ENCODE data around the gene ACTRT2. TPM values are rescaled to one million over a fixed set of nuclear protein-coding genes. Genes with fewer than 3 reads are reported as not detected.

ACTRT2 gene
- total and polyA plus RNA-seq, 7 experiments from 2014 or later, result not detected

DNA sequence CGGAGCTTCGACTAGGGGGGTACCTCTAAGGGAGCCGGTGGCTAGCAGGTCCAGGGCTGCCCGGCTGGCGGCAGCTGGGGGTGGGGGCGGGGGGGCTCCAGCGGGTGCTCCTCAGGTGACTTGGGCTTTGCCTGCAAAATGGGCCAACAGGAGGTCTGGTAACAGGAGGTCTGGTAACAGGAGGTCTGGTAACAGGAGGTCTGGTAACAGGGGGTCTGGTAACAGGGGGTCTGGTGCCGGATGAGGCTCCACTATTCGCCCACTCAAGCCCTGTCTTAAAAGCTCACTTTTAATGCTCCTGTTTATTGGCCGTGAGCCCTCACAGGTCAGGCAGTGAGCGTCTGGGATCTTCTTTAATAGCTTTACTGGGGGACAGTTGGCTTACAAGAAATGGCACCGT, 40.4 kb upstream of the ACTRT2 start:
- Mint-ChIP-seq H3K9me3 (peaks cover 0 to under 1% (median 0%) of the 10 kb centered on the region in 11 donors), H3K4me3 (no peak overlapping the region), H3K4me1 (no peaks in the 10 kb centered on the region), H3K36me3 (no peaks in the 10 kb centered on the region), H3K27ac (no peak overlapping the region), H3K27me3 (no peaks in the 10 kb centered on the region)
- Histone ChIP-seq H3K27ac (ENCODE audit: low read depth, low read length) (no peak overlapping the region), H3K27me3 (ENCODE audit: control insufficient read depth in 2 of 2, insufficient read depth in 2 of 2, low read length in 2 of 2) (no peaks in the 10 kb centered on the region), H3K36me3 (ENCODE audit: control insufficient read depth in 2 of 3, insufficient read depth in 3 of 3, low read length in 3 of 3) (no peaks in the 10 kb centered on the region), H3K4me1 (ENCODE audit: control insufficient read depth in 2 of 2, insufficient read depth in 2 of 2, low read length in 2 of 2) (no peaks in the 10 kb centered on the region), H3K4me3 (ENCODE audit: low read length) (no peak overlapping the region), H3K9me3 (ENCODE audit: control insufficient read depth in 2 of 3, low read length in 3 of 3) (no peaks in the 10 kb centered on the region)
- ChIA-PET POLR2A (no interaction called here), CTCF (no interaction called here)
- DNase-seq (no peak), ATAC-seq (no peak)
- intact Hi-C loops (cut with micrococcal nuclease), result no loop called here

GRCh38 chr1:2981388-2981787, 39.9 kb upstream of the ACTRT2 start:
- no peak for DNase-seq
- Mint-ChIP-seq H3K27ac (no peak overlapping the region), H3K36me3 (no peaks in the 10 kb centered on the region), H3K4me1 (peaks cover 0 to 5% (median 0%) of the 10 kb centered on the region in 7 donors), H3K9me3 (peaks cover 0 to 6% (median 0%) of the 10 kb centered on the region in 11 donors), H3K4me3 (no peak overlapping the region), H3K27me3 (no peaks in the 10 kb centered on the region)
- Histone ChIP-seq H3K9me3 (ENCODE audit: control insufficient read depth in 2 of 3, low read length in 3 of 3) (no peaks in the 10 kb centered on the region), H3K27ac (ENCODE audit: low read depth, low read length) (no peak overlapping the region), H3K4me1 (ENCODE audit: control insufficient read depth in 2 of 2, insufficient read depth in 2 of 2, low read length in 2 of 2) (no peaks in the 10 kb centered on the region), H3K4me3 (ENCODE audit: low read length) (no peak overlapping the region), H3K27me3 (ENCODE audit: control insufficient read depth in 2 of 2, insufficient read depth in 2 of 2, low read length in 2 of 2) (no peaks in the 10 kb centered on the region), H3K36me3 (ENCODE audit: control insufficient read depth in 2 of 3, insufficient read depth in 3 of 3, low read length in 3 of 3) (no peaks in the 10 kb centered on the region)
- ATAC-seq, result no peak
- CTCF ChIA-PET, result no interaction called here
- intact Hi-C loops (cut with micrococcal nuclease), result no loop called here
- POLR2A ChIA-PET, result interaction anchor here (0.6 kb wide), 1 partner anchor 1785 kb away, joined by 3 read pairs; no protein-coding TSS in a partner anchor

DNA sequence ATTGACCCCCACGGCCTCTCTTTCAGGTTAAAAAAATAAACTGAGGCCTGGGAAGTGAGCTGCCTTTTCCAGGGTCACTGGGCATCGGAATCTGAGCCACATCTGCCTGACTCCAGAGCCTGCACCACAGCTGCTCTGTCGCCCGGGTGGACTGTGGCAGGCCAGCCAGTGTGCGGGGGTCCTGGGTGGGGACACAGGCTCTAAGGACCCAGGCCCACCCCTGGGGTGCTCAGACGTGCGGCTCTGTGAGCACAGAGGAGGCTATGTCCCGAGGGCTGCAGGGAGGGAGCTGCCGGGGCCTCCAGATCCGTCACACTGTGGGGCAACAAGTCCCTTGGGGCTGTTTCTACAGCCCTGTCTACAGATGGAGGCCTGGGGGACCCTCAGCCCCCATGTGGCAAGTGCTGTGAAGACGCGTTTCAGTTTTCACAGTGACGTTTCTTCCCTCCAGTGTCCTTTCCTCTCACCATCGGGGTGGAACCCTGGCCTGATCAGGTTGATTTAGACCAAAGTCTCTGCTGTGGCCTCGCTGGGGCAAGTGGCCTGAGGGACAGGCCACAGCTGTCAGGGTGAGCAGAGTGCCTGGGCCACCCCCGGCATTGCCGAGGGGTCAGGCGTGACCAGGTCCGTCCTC, 39.2 kb upstream of the ACTRT2 start:
- ATAC-seq, result no peak
- intact Hi-C loops (cut with micrococcal nuclease), result no loop called here

DNA sequence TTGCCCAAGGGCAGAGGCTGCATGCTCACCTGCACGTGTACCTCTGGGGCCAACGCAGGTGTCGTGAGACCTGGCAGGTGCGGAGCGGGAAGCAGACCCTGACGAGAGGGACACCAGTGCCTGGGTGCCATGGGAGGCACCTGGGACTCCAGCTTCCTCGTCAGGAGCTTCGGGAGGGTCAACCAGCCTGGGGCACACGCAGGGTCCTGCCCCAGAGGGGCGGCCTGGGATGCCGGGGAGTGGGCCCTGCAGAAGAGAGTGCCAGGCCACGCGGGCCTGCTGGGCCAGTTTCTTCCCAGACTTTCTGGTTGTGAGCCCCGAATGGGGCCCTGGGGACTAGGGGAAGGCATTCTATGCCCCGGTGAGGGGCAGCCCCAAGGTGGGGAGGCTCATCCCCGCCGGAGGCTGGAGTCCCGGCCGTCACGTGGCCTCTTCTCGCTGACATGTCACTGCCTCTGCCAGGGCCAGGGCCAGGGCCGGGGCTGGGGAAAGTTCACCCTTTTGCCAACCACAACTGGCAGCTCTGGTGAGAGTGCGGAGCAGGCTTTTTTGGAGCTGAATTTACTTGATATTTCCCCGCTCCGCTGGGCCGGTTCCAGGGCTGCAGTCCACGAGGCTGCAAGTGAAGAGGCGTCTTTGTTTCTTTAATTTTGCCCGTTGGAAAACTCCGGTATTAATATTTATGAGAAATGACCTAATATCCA, 38.5 kb upstream of the ACTRT2 start:
- intact Hi-C loops (cut with micrococcal nuclease), result no loop called here
- H3K27ac ChIP-seq (ENCODE audit: low read depth, low read length), result no peak overlapping the region
- no peaks in the 10 kb centered on the region for H3K27me3 ChIP-seq (ENCODE audit: control insufficient read depth in 2 of 2, insufficient read depth in 2 of 2, low read length in 2 of 2)
- DNase-seq (no peak), ATAC-seq (no peak)
- H3K36me3 ChIP-seq (ENCODE audit: control insufficient read depth in 2 of 3, insufficient read depth in 3 of 3, low read length in 3 of 3), result no peaks in the 10 kb centered on the region
- no peak overlapping the region for H3K4me3 ChIP-seq (ENCODE audit: low read length)
- no peaks in the 10 kb centered on the region for H3K9me3 ChIP-seq (ENCODE audit: control insufficient read depth in 2 of 3, low read length in 3 of 3)
- no peaks in the 10 kb centered on the region for H3K36me3 Mint-ChIP-seq
- H3K4me3 Mint-ChIP-seq, result no peak overlapping the region
- H3K4me1 ChIP-seq (ENCODE audit: control insufficient read depth in 2 of 2, insufficient read depth in 2 of 2, low read length in 2 of 2), result no peaks in the 10 kb centered on the region
- ChIA-PET CTCF (no interaction called here), POLR2A (no interaction called here)
- no peak overlapping the region for H3K27ac Mint-ChIP-seq
- H3K9me3 Mint-ChIP-seq, result peaks cover 0 to 7% (median 0%) of the 10 kb centered on the region in 11 donors
- H3K4me1 Mint-ChIP-seq, result peaks cover 0 to 6% (median 0%) of the 10 kb centered on the region in 7 donors
- no peaks in the 10 kb centered on the region for H3K27me3 Mint-ChIP-seq

More for the DNA sequence above, 39.2 kb upstream of the ACTRT2 start:
- Mint-ChIP-seq H3K4me1 (peaks cover 0 to 6% (median 0%) of the 10 kb centered on the region in 7 donors), H3K27me3 (no peaks in the 10 kb centered on the region), H3K27ac (no peak overlapping the region), H3K9me3 (peaks cover 0 to 7% (median 0%) of the 10 kb centered on the region in 11 donors), H3K36me3 (no peaks in the 10 kb centered on the region), H3K4me3 (no peak overlapping the region)
- no peak for DNase-seq
- no peaks in the 10 kb centered on the region for H3K9me3 ChIP-seq (ENCODE audit: control insufficient read depth in 2 of 3, low read length in 3 of 3)
- H3K36me3 ChIP-seq (ENCODE audit: control insufficient read depth in 2 of 3, insufficient read depth in 3 of 3, low read length in 3 of 3), result no peaks in the 10 kb centered on the region
- no peaks in the 10 kb centered on the region for H3K27me3 ChIP-seq (ENCODE audit: control insufficient read depth in 2 of 2, insufficient read depth in 2 of 2, low read length in 2 of 2)
- H3K27ac ChIP-seq (ENCODE audit: low read depth, low read length), result no peak overlapping the region
- ChIA-PET CTCF (no interaction called here), POLR2A (no interaction called here)
- no peak overlapping the region for H3K4me3 ChIP-seq (ENCODE audit: low read length)
- no peaks in the 10 kb centered on the region for H3K4me1 ChIP-seq (ENCODE audit: control insufficient read depth in 2 of 2, insufficient read depth in 2 of 2, low read length in 2 of 2)

DNA sequence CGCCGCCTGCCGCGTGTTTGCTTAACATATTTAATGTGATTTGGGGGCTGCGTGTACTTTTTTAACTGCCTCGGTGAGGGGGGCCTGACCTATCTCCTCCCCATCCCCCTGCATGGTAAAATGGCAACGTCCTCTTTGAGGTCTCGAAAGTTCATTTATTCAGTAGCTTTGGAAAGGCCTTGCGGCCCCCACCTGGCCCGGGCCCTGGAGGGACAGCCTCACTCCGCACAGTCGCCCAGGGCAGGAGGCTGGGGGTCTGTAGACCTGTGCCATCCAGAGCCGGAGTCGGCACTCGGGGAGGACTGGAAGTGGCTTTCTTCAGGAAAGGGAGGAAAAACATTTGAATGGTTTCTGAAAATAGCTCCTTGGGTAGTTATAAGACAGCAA, 38.0 kb upstream of the ACTRT2 start:
- intact Hi-C loops (cut with micrococcal nuclease), result no loop called here
- H3K4me3 Mint-ChIP-seq, result no peak overlapping the region

DNA sequence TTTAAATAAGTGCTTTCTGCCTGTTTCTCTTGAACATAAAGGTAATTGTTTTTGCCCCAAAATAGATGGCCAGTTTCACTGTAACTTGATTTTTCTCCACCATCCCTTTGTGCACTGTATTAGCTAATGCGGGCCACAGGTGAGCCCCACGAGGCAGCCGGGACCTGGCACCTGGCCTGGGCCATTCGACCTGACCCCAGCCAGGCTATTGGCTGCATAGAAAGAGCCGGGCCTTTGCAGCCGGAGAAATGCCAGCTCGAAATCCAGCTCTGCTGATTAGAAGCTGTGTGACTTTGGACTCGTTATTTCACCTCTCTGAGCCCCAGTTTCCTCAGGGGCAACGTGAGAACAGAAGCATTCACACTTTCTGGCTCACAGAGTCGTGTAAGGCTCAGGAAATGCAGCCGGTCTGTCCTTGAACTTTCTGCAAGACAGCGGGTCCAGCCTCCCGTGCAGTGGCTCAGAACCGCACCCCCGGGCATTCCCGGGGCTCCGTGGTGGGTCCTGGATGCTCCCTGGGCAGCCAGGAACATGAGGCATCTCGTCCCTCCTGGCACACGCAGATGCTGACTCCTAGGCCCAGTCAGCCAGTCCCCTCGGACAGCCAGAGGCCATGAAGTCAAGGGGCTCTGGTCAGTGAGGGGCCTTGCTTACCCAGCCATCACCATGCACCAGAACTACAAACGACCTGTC, 37.4 kb upstream of the ACTRT2 start:
- no peak for ATAC-seq
- no peak overlapping the region for H3K4me3 Mint-ChIP-seq
- no peak overlapping the region for H3K27ac Mint-ChIP-seq
- no peak overlapping the region for H3K27ac ChIP-seq (ENCODE audit: low read depth, low read length)
- no peaks in the 10 kb centered on the region for H3K27me3 Mint-ChIP-seq
- CTCF ChIA-PET, result no interaction called here
- no peak overlapping the region for H3K4me3 ChIP-seq (ENCODE audit: low read length)
- no peaks in the 10 kb centered on the region for H3K36me3 Mint-ChIP-seq
- no peaks in the 10 kb centered on the region for H3K4me1 ChIP-seq (ENCODE audit: control insufficient read depth in 2 of 2, insufficient read depth in 2 of 2, low read length in 2 of 2)
- POLR2A ChIA-PET, result no interaction called here
- DNase-seq, result no peak
- H3K27me3 ChIP-seq (ENCODE audit: control insufficient read depth in 2 of 2, insufficient read depth in 2 of 2, low read length in 2 of 2), result no peaks in the 10 kb centered on the region
- H3K9me3 Mint-ChIP-seq, result peaks cover 0 to 7% (median 0%) of the 10 kb centered on the region in 11 donors
- H3K36me3 ChIP-seq (ENCODE audit: control insufficient read depth in 2 of 3, insufficient read depth in 3 of 3, low read length in 3 of 3), result no peaks in the 10 kb centered on the region
- intact Hi-C loops (cut with micrococcal nuclease), result no loop called here
- H3K4me1 Mint-ChIP-seq, result peaks cover 0 to 6% (median 0%) of the 10 kb centered on the region in 7 donors
- no peaks in the 10 kb centered on the region for H3K9me3 ChIP-seq (ENCODE audit: control insufficient read depth in 2 of 3, low read length in 3 of 3)

More for the DNA sequence above, 38.0 kb upstream of the ACTRT2 start:
- ChIA-PET POLR2A (no interaction called here), CTCF (no interaction called here)
- H3K36me3 ChIP-seq (ENCODE audit: control insufficient read depth in 2 of 3, insufficient read depth in 3 of 3, low read length in 3 of 3), result no peaks in the 10 kb centered on the region
- H3K27ac Mint-ChIP-seq, result no peak overlapping the region
- no peaks in the 10 kb centered on the region for H3K27me3 ChIP-seq (ENCODE audit: control insufficient read depth in 2 of 2, insufficient read depth in 2 of 2, low read length in 2 of 2)
- H3K27me3 Mint-ChIP-seq, result no peaks in the 10 kb centered on the region
- H3K4me3 ChIP-seq (ENCODE audit: low read length), result no peak overlapping the region
- no peak overlapping the region for H3K27ac ChIP-seq (ENCODE audit: low read depth, low read length)
- ATAC-seq (no peak), DNase-seq (no peak)
- H3K4me1 ChIP-seq (ENCODE audit: control insufficient read depth in 2 of 2, insufficient read depth in 2 of 2, low read length in 2 of 2), result no peaks in the 10 kb centered on the region
- peaks cover 0 to 6% (median 0%) of the 10 kb centered on the region in 7 donors for H3K4me1 Mint-ChIP-seq
- H3K9me3 Mint-ChIP-seq, result peaks cover 0 to 7% (median 0%) of the 10 kb centered on the region in 11 donors
- H3K36me3 Mint-ChIP-seq, result no peaks in the 10 kb centered on the region
- H3K9me3 ChIP-seq (ENCODE audit: control insufficient read depth in 2 of 3, low read length in 3 of 3), result no peaks in the 10 kb centered on the region
